SKM-1 (cell line): ENCODE measurements around the gene GRIN3A.

Experiments used
- DNase-seq: peaks from one replicate; lab custom pipeline; 2025; ENCODE audit not compliant: unreplicated experiment; lab: John Stamatoyannopoulos, UW

The GRIN3A gene

GRCh38 chr9:101706261-101706798 is 32.1 kb downstream of the GRIN3A start:
- no peak for DNase-seq

- DNase-seq: no peak
Measured at GRCh38 chr9:101705135-101705661, 33.2 kb downstream of the GRIN3A start.

DNA sequence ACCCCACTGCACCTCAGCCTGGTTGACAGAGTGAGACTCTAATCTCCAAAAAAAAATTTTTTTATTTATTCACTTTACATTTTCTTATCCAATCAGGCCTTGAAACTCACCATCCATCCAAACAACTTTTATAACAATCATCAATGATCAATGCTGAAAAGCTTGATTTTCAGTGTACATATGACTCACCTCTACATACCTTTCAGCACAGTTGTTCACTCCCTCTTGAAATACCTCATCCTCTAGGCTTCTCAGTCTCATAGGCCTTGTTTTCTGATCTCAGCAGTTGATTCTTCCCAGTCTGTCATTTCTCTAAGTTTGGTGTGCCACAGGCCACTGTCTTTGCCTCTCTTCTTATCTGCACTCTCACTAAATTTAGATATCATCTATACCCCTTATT is 36.2 kb downstream of the GRIN3A start:
- no peak for DNase-seq

GRCh38 chr9:101693546-101694336 is 44.7 kb downstream of the GRIN3A start:
- DNase-seq: no peak

- DNase-seq: no peak
Measured at GRCh38 chr9:101691657-101692056, 46.8 kb downstream of the GRIN3A start.

- no peak for DNase-seq
Measured at GRCh38 chr9:101689039-101689438, 49.4 kb downstream of the GRIN3A start.

GRCh38 chr9:101684665-101685064 is 53.8 kb downstream of the GRIN3A start:
- no peak for DNase-seq

GRCh38 chr9:101683236-101683635 is 55.2 kb downstream of the GRIN3A start:
- no peak for DNase-seq

DNA sequence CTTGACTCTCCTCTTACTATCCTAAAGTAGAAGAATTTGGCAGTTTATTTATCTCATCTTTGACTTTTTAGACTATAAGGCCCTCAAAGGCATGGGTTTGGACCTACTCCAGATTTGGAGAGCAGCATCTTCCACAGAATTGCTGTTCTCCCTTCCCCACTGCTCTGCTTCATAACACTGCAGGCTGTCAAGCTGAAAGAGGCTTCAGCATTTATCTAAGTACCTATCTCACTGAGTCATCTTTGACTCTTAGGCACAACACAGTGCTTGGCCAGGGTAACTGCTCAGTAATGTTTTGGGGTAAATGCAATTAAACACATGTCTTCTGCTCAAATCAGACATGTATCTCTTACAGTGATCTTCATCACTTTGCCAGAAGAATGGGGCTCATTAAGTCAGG is 60.6 kb downstream of the GRIN3A start:
- DNase-seq: no peak

- DNase-seq: no peak
Measured at GRCh38 chr9:101675341-101675740, 63.1 kb downstream of the GRIN3A start.

DNA sequence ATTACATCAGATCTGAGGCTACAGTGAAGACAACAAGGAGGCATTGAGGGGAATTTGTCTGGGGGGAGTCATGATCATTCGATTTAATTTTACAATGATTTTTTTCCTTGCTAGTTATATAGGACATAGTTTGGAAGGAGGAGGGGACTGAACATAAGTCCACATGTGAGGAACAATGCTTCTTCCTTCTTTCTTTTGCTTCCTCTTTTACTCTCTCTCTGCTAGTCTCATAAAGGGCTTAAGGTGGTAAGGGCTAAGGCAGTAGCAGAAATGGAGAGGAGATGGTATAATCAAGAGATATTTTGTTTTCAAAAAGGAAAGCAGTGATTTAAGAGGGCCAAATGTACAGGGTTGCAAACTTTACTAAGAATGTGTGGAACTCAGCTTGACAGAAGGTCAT is 64.3 kb downstream of the GRIN3A start:
- no peak for DNase-seq

GRCh38 chr9:101673642-101674041 is 64.8 kb downstream of the GRIN3A start:
- no peak for DNase-seq

- no peak for DNase-seq
Measured at GRCh38 chr9:101671567-101671966, 66.9 kb downstream of the GRIN3A start.

DNA sequence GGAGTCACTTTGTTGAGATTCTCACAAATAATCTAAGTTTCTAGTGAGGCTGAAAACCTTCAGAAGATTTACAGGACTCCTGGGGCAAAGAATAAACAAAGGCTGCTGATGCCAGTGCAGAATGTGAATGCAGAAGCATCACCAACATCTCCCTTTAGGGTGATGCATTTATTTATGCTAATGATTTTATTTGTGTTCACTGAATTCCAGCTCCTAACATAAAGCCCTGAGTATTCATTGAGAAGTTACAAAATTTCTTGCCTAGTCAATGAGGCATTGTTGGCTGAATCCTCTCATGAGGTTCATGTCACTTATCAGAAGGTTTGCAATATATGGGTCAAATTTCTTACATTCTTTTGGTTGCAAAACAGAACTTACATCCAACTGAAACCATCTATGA is 70.0 kb downstream of the GRIN3A start:
- DNase-seq: no peak

DNA sequence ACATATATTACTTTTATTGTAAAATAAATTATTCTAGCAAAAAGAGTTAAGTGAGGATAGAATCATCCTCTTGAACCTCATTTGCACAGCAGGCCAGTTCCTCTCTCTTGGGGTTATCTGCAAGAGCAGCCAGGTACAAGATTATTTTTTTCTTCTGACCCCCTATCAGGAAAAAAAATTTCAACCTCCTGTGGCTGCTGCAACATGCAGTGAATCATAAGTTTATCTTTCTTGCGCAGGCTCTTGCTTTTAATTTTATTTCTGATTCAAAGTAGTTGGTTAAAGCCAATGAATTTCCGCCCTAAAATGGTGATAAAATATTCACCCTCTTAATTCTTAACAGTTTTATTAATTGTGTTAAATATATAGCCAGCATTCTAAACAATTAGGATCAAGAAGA is 74.0 kb downstream of the GRIN3A start:
- no peak for DNase-seq

- no peak for DNase-seq
Measured at GRCh38 chr9:101652601-101653175, 85.8 kb downstream of the GRIN3A start.

DNA sequence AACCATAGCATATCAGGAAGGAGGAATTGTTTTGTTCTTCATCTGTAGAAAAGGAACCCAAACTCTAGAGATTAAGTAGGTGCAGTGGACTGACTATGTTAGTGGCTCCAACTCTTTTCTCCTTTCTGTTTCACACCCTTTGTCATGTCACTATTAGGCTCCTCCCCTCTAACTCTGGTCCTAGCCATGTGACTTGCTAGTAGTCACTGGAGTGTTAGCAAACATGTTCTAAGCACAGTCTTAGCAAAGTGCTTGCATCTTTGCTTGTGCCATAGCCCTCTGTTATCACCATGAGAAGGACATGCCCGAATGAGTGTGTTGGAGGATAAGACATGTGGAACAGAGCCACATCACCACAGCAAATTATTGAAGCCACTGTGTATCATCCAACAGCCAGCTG is 88.3 kb downstream of the GRIN3A start:
- DNase-seq: no peak

- DNase-seq: no peak
Measured at GRCh38 chr9:101648493-101648892, 90.0 kb downstream of the GRIN3A start.

DNA sequence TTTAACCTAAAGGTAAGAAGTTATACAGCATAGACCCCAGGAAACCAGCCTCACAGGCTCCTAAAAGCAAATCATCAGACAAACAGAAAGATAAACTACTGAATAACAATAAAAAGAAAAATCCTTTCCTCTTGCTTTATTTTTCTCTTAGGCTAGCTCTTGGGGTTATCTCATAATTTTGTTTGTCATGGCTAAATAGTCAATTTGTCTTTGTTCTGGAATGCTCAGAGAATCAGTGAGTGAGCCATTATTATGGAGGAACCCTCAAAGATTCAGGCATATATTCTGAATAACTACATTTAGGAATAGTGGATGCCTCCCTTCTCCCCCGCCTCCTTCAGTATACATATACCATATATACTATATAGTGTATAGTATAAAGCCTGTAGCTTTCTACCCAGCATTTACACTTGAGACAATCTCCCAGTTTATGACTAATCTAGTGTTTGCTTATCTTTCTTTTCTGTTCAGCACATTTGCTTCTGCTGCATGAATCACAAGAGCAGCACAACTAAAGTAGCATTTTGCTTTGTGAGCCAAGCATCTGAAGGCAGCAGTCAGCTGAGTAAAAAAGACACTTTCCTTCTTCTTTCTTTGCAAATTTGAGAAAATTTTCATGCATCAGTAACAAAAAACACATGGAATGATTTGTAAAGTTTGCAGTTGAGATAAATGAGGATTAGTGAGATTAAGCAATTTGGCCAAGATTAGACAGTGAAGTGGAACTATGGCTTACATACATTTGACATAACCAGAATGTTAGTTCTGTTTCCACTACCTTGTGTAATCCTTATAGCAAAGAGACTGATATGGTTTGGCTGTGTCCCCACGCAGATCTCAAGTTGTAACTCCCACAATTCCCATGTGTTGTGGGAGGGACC is 98.4 kb downstream of the GRIN3A start:
- DNase-seq: no peak

DNA sequence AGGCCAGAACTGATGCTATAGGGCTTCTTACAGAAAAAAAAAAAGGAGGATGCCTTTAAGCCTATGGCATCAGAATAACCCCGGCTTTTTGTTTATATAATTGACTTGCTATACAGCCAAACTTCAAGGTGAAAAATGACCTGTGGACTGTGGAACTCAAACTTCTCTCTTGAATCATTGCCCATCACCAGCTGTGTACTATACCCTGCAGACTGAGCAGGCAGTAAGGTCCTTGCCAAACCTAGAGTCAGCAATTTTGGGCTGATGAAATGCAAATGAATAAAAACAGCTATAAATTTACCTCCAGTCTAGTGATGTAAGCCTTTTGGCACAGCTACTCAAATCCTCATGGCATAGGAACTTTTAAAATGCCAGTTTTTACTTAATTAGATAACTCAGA is 99.1 kb downstream of the GRIN3A start:
- no peak for DNase-seq

DNA sequence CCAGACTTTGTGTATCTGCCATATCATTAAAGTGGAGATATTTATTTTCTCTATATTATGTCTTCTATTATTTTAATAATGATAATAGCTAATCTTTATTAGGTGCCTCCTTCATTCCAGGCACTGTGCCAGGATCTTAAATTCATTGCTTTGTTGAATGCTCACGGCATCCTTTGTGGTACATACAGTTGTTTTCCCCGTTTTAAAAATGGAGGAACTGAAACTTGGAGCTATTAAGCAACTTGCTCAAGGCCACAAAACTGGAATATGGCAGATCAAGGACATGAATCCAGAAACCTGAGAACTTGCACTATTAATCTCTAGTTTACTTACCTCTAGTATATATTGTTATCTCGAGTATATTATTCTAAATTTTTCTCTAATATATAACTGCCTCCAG is 102.2 kb downstream of the GRIN3A start:
- no peak for DNase-seq
